KMS-11 (cell line): Measurements from ENCODE around the gene CYTH4.

Experiments
- H2AFZ ChIP-seq: fragments of 200-600 bp; sonication (generic); 2 replicates; pipeline ENCODE4 v1.6.1; 2016; ENCODE audit warnings: antibody characterized with exemption, mixed run types, low read depth
- H3K27ac ChIP-seq: fragments of 200-600 bp; sonication (generic); 2 replicates; pipeline ENCODE4 v1.6.1; 2016; ENCODE audit warnings: mild to moderate bottlenecking, mixed run types
- H3K27me3 ChIP-seq: fragments of 200-600 bp; sonication (generic); 2 replicates; pipeline ENCODE4 v1.6.1; 2017; ENCODE audit warnings: mild to moderate bottlenecking, low read depth, mixed run types, moderate library complexity; ENCODE audit not compliant: insufficient read depth
- H3K36me3 ChIP-seq: fragments of 200-600 bp; sonication (generic); 2 replicates; pipeline ENCODE4 v1.6.1; 2017; ENCODE audit warnings: mild to moderate bottlenecking, mixed run types; ENCODE audit not compliant: insufficient read depth
- H3K4me1 ChIP-seq: fragments of 200-600 bp; sonication (generic); 2 replicates; pipeline ENCODE4 v1.6.1; 2016; ENCODE audit warnings: mild to moderate bottlenecking, low read depth, mixed run types; ENCODE audit not compliant: poor library complexity, severe bottlenecking
- H3K4me2 ChIP-seq: fragments of 200-600 bp; sonication (generic); 2 replicates; pipeline ENCODE4 v1.7.0; 2016; ENCODE audit warnings: mild to moderate bottlenecking, mixed run types
- H3K4me3 ChIP-seq: fragments of 200-600 bp; sonication (generic); IDR thresholded peaks from 2 replicates; pipeline ENCODE4 v1.6.1; 2017; ENCODE audit warnings: low read depth, low read length, mixed read lengths; ENCODE audit not compliant: insufficient read depth
- H3K79me2 ChIP-seq: fragments of 200-600 bp; sonication (generic); 2 replicates; pipeline ENCODE4 v1.6.1; 2016; ENCODE audit warnings: low read depth, mixed run types; ENCODE audit not compliant: insufficient read depth
- H3K9ac ChIP-seq: fragments of 200-600 bp; sonication (generic); 2 replicates; pipeline ENCODE4 v1.6.1; 2016; ENCODE audit warnings: mild to moderate bottlenecking, mixed run types
- H4K20me1 ChIP-seq: fragments of 200-600 bp; sonication (generic); 2 replicates; pipeline ENCODE4 v1.6.1; 2016; ENCODE audit warnings: mild to moderate bottlenecking, mixed run types; ENCODE audit not compliant: insufficient read depth
- CTCF ChIP-seq: fragments of 200-600 bp; sonication (generic); conservative IDR thresholded peaks from 2 replicates; pipeline ENCODE4 v1.6.1; 2017; ENCODE audit warnings: low read depth, mild to moderate bottlenecking, antibody characterized with exemption, low read length, moderate library complexity, mixed read lengths

Gene CYTH4

GRCh38 chr22:37346505-37346895 is 64.2 kb downstream of the CYTH4 start:
- no peak for TF ChIP-seq CTCF
- H3K27ac ChIP-seq = no peak overlapping the region
- no peak overlapping the region for H2AFZ ChIP-seq
- H3K79me2 ChIP-seq = no peaks in the 10 kb centered on the region
- peaks cover 58% of the 10 kb centered on the region for H3K27me3 ChIP-seq
- H3K4me2 ChIP-seq = no peak overlapping the region
- no peaks in the 10 kb centered on the region for H4K20me1 ChIP-seq
- no peaks in the 10 kb centered on the region for H3K4me1 ChIP-seq
- H3K9ac ChIP-seq = no peak overlapping the region
- no peak overlapping the region for H3K4me3 ChIP-seq
- no peaks in the 10 kb centered on the region for H3K36me3 ChIP-seq

- no peak overlapping the region for H3K9ac ChIP-seq
- H2AFZ ChIP-seq = no peak overlapping the region
- H4K20me1 ChIP-seq = no peaks in the 10 kb centered on the region
- H3K27me3 ChIP-seq = peaks cover 74% of the 10 kb centered on the region
- H3K79me2 ChIP-seq = no peaks in the 10 kb centered on the region
- TF ChIP-seq CTCF = no peak
- no peaks in the 10 kb centered on the region for H3K4me1 ChIP-seq
- no peak overlapping the region for H3K27ac ChIP-seq
- H3K36me3 ChIP-seq = no peaks in the 10 kb centered on the region
- H3K4me2 ChIP-seq = no peak overlapping the region
- H3K4me3 ChIP-seq = no peak overlapping the region
Measured at GRCh38 chr22:37349043-37349814, 66.9 kb downstream of the CYTH4 start.

GRCh38 chr22:37351232-37351631 is 68.9 kb downstream of the CYTH4 start:
- no peak overlapping the region for H3K27ac ChIP-seq
- no peak overlapping the region for H3K4me2 ChIP-seq
- TF ChIP-seq CTCF = no peak
- no peak overlapping the region for H2AFZ ChIP-seq
- no peaks in the 10 kb centered on the region for H4K20me1 ChIP-seq
- no peak overlapping the region for H3K9ac ChIP-seq
- H3K79me2 ChIP-seq = no peaks in the 10 kb centered on the region
- H3K36me3 ChIP-seq = no peaks in the 10 kb centered on the region
- no peaks in the 10 kb centered on the region for H3K4me1 ChIP-seq
- no peak overlapping the region for H3K4me3 ChIP-seq
- peaks cover 82% of the 10 kb centered on the region for H3K27me3 ChIP-seq

GRCh38 chr22:37352481-37352880 is 70.2 kb downstream of the CYTH4 start:
- H3K9ac ChIP-seq = no peak overlapping the region
- H4K20me1 ChIP-seq = no peaks in the 10 kb centered on the region
- peaks cover 89% of the 10 kb centered on the region for H3K27me3 ChIP-seq
- no peak overlapping the region for H3K4me3 ChIP-seq
- no peaks in the 10 kb centered on the region for H3K4me1 ChIP-seq
- no peak overlapping the region for H3K4me2 ChIP-seq
- H3K79me2 ChIP-seq = no peaks in the 10 kb centered on the region
- no peak overlapping the region for H2AFZ ChIP-seq
- H3K27ac ChIP-seq = no peak overlapping the region
- no peaks in the 10 kb centered on the region for H3K36me3 ChIP-seq
- no peak for TF ChIP-seq CTCF
